Activated CD4-positive, CD25-positive, alpha-beta regulatory T cell treated with anti-CD3 and anti-CD28 coated beads, Interleukin-2, amount 50 U/mL, for 16 hours (primary cell): ENCODE data around the gene TMEM43.

Experiments
- DNase-seq: peaks from one replicate; pipeline ENCODE4 v3.0.0-alpha.2; 2020; ENCODE audit warnings: low read depth, low spot score

TMEM43 gene

DNA sequence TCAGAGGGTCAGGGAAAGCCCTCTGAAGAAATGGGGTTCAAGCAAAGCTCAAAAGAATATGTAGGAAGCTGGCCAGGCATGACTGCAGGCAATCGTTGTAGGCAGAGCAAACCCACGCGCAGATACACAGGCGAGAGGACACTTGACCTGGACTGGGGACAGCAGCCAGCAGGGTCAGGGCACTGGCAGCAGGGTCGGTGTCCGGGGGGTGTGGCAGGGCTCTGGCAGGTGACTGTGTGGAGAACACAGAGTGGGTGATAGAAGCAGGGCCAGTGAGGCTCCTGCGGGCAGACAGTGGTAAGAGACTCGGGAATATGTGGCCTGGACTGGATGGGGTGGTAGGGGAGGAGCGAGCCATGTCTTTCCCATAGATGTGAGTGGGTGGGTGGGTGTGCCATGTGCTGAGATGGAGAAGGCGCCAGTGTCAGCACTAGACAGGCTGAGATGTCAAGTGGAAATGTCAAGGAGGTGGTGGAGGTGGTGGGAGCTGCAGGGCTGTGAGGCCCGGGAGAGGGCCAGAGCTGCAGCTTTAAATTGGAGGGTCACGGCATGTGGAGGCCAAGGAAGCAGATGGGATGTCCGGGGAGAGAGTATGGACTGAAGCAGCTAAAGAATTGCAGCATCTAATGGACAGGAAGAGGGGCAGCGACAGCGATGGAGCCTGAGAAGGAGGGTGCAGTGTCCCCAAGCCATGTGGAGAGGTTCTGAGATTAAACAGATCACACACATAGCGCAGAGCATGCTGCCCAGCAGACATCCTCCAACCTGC lies 13.4 kb downstream of the TMEM43 start:
- no peak for DNase-seq

DNA sequence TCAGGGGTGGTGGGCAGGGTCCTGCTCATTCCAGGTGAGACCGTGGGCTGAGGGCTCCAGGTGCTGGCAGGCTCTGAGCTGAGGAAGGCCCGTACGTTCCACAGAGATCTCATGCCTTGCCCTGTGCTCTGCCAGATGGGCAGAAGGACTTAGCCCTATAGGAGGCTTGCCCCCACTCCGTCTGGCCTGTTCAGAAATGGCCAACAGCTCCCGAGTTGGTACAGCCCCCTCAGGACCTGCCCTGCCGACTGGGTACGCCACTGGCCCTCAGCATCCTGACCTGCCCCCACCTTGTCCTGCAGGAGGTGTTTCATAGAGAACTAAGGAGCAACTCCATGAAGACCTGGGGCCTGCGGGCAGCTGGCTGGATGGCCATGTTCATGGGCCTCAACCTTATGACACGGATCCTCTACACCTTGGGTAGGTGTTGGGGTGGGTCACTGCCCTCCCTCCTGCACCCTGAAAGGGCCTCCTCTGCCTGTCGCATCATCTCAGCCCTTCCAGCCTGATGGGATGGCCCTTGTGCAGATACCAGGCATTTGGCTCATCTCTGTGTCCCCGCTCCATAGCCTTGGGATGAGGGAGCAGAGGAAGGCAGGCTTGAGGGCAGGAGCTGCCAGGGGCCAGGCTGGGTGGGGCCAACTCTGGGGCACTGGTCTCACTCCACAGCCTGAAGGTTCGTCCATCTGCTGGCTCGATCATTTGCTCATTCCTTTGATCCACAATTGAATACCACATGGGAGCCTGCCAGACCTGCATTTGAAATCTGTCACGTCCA lies 14.2 kb downstream of the TMEM43 start:
- DNase-seq = no peak

DNA sequence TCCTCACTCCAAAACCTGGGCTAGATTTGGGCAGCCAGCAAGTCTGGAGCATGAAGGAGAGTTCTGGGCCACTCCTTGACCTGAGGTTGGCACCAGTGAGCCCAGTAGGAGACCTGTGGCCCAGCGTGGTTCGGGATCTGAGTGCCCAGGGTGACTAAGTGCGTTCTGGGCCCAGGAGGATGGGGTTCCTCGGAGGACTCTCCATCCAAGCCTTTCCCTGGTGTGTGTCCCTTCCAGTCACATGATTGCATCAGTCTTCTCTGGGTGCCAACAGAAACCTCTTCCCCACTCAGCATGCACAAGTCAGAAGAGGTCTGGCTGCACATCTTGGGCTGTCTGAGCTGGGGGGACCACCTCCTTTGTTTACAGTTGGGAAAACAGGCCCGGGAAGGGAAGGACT lies 14.9 kb downstream of the TMEM43 start:
- no peak for DNase-seq

DNA sequence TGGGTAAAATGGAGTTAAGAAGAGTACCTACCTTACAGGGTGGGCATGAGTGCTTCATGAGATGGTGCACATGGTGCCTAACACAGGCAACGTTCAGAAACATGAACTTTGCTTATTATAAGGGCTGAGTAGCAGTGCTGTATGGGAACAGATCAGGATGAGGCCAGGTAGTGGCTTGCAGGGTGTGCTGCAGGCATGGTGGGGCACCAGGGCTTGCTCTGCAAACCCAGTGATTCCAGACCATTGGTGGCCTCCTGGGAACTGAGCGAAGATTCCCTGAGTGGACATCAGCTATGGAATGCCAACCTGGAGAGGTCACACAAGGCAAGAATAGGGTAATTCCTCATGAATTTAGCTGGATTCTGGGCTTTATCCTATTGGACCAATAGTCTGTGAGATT lies 15.8 kb downstream of the TMEM43 start:
- no peak for DNase-seq

DNA sequence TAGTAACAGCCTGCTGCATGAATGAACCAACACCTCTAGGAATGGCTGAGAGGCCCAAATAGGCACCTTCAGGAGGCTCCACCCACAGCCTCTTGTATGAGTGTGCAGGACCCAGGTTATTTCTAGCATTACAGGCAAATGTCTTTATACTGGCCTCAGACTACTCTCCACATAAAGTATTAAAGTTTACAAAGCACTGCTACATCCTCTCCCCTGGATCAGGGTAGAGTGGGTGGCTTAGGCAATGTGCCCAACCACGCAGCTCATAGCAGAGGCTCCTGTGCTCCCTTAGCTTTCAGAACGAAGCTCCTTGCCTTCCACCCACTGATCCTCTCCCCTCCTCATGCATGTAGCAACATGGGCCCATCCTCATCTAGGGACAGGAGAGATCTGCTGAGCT lies 16.3 kb downstream of the TMEM43 start:
- DNase-seq = no peak

DNA sequence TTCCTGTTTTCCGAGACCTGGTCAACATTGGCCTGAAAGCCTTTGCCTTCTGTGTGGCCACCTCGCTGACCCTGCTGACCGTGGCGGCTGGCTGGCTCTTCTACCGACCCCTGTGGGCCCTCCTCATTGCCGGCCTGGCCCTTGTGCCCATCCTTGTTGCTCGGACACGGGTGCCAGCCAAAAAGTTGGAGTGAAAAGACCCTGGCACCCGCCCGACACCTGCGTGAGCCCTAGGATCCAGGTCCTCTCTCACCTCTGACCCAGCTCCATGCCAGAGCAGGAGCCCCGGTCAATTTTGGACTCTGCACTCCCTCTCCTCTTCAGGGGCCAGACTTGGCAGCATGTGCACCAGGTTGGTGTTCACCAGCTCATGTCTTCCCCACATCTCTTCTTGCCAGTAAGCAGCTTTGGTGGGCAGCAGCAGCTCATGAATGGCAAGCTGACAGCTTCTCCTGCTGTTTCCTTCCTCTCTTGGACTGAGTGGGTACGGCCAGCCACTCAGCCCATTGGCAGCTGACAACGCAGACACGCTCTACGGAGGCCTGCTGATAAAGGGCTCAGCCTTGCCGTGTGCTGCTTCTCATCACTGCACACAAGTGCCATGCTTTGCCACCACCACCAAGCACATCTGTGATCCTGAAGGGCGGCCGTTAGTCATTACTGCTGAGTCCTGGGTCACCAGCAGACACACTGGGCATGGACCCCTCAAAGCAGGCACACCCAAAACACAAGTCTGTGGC lies 16.9 kb downstream of the TMEM43 start:
- no peak for DNase-seq

DNA sequence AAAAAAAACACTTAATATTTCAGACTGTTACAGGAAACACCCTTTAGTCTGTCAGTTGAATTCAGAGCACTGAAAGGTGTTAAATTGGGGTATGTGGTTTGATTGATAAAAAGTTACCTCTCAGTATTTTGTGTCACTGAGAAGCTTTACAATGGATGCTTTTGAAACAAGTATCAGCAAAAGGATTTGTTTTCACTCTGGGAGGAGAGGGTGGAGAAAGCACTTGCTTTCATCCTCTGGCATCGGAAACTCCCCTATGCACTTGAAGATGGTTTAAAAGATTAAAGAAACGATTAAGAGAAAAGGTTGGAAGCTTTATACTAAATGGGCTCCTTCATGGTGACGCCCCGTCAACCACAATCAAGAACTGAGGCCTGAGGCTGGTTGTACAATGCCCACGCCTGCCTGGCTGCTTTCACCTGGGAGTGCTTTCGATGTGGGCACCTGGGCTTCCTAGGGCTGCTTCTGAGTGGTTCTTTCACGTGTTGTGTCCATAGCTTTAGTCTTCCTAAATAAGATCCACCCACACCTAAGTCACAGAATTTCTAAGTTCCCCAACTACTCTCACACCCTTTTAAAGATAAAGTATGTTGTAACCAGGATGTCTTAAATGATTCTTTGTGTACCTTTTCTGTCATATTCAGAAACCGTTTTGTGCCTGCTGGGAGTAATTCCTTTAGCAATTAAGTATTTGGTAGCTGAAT lies 17.9 kb downstream of the TMEM43 start:
- peak; percentile 17 for DNase-seq

DNA sequence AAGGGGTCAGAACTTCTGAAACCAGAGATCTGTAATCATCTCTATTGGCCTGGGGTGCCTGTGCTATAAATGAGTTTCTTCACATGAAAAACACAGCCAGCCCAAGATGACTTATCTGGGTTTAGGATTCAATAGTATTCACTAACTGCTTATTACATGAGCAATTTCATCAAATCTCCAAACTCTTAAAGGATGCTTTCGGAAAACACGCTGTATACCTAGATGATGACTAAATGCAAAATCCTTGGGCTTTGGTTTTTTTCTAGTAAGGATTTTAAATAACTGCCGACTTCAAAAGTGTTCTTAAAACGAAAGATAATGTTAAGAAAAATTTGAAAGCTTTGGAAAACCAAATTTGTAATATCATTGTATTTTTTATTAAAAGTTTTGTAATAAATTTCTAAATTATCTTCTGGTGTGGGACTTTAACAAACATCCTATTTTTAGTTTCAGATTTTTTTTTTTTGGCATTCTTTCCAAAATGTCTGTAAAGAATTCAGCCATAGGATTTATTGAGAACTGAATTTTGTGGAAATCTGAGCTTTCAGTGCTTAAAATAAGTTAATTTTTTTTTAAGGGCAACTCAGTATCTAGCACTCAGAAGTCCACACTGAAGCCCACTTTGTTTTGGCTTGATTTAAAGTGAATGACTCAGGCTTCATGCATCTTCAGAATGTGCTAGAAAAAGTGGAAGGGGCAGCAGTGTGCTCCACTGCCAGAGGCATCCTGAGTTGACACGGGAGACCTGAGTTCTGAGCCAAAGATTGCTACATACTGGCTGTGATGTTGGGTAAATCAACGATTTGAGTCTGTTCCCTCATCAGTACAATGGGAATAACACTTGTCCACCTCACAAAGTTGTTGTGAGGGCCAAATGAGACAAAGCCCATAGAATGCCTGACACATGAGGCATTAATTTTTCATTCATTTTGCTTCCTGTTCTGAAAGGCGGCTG lies 18.7 kb downstream of the TMEM43 start:
- no peak for DNase-seq

DNA sequence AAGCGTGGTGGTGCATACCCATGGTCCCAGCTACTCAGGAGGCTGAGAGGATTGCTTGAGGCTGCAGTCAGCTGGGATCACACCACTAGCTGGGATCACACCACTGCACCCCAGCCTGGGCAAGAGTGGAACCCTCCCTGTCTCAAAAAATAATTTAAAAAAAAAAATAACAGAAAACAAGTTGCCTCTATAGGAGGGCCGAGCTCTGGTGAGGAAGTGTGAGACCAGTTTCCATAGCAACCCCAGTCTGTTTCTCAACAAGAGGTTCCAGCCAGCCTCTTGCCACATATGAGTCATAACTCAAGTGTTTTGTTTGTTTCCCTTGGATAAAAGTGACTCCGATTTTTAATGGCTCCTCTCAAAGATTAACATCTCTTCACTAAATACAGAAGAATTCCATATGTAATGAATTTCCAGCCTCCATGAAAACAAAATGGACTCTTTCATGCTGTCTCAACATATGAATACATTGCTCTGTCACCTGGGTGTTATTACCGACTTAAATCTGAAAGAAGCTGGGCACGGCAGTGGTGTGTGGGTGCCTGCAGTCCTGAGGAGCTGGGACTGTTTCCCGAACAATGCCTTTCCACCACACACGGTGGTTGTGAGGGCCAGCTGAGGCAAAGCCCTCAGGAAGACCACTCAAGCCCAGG lies 19.7 kb downstream of the TMEM43 start:
- DNase-seq = peak; percentile 44

DNA sequence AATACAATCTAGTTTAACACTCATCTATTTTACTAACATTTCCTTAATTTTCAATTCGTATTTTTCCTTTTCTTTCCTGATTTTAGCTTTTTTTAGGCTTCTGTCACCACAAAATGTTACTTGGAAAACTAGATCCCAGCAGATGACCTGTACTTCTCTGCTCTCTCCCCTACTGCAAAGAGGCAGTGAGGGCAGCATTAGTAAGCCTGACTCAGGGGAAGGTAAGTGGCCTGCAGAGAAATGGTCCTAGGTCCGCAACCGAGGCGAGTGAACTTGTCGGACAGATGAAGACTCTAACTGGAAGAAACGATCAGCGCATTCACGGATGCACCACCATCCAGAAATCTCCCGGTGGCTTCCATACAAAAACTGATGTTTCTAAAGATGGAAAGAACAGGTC lies 20.4 kb downstream of the TMEM43 start:
- DNase-seq = no peak

DNA sequence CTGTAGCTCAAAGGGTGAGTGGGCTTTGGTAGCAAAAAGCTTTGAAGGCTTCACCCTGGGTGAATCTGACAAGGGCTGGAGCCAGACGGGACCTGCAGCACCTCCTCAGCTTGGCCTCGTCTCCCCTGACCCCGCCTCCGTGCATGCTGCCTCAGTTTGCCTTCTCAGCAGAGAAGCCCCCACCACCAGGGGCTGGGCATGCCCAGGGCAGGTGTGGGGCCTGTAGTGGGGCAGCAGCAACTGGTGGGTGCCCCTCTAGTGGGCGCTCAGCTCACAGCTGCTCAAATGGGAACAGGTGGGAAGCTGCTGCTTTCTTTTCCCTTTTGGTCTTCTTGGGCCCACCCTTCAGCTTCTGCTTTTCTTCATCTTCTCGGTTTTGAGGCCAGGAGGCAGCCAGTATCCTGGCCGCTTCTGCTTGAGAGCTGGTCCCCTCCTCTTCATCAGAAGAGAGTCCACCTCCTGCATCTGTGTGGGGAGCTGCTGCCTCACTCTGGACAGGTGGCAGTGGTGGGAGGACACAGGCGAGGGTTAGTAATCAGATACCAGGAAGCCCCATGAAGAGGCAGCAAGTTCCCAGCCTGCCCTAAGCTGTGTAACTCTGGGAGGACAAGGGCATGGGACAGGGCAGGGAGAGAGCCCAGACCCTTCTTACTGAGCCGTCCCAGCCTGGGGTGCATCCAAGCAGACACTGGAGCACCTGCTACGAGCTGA lies 21.0 kb downstream of the TMEM43 start:
- no peak for DNase-seq

DNA sequence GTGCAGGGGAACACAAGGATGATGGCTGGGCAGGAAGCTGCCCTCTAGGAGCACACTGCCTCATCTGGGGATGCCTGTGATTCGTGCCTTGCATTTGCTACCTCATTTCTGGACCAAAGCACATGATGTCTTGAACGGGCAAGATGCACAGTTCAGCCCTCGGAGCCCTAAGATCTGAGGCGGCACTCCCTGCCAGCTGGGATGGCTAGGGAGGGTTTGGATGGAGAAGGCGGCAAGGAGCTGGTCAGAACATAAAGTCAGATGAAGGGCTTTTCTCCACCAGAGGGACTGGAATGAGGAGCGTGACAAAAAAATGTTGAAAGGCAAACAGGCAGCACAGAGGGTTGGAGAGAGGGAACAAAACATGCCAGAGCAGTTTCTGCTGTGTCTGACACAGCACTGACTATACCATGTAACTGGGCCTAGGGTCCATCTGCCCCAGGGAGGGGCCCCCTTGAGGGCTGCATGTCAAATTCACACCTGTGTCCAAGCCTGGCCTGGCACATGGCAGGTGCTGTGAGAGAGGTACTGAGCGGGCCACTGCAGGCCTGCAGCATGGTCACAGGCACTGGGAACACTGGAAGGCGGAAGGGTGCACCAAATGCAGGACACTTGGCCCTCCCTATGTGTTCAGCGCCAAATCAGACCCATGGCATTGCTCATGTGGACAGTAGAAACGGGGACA lies 21.7 kb downstream of the TMEM43 start:
- no peak for DNase-seq

DNA sequence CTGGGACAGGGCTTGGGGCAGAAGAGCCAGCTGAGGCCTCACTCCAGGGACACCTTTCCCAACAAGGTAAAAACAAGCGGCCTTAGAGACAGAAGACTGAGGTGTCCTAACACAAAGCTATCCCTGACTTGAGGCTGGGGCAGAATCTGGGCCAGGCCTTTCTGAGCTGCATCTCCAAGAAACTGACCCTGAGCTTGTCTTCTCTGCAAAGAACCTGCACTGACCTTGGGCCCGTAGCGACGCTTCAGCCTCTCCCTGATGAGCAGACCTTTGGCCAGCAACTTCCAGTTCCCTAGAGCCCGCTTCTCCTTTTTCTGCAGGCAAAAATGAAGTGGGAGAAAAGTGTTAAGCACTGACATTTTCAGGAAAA lies 22.2 kb downstream of the TMEM43 start:
- no peak for DNase-seq

DNA sequence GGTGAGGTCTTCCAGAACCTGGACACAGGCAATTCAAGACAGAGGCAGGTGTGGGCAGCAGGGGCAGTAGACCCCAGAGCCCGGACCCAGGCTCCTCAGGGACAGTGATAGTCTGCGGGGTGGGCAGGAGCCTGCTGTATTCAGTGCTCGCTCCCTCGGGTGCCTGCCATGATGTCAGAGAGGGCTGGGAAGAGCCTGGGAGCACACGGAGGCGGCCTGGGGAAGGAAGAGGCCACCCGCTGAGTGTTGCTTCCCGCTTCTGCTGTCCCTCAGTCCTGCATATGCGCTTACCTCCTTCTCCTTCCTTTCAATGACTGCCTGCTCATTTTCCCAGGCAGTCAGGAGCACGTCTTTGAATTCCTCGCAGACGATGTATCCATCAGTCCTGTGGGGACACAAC lies 22.8 kb downstream of the TMEM43 start:
- DNase-seq = no peak

DNA sequence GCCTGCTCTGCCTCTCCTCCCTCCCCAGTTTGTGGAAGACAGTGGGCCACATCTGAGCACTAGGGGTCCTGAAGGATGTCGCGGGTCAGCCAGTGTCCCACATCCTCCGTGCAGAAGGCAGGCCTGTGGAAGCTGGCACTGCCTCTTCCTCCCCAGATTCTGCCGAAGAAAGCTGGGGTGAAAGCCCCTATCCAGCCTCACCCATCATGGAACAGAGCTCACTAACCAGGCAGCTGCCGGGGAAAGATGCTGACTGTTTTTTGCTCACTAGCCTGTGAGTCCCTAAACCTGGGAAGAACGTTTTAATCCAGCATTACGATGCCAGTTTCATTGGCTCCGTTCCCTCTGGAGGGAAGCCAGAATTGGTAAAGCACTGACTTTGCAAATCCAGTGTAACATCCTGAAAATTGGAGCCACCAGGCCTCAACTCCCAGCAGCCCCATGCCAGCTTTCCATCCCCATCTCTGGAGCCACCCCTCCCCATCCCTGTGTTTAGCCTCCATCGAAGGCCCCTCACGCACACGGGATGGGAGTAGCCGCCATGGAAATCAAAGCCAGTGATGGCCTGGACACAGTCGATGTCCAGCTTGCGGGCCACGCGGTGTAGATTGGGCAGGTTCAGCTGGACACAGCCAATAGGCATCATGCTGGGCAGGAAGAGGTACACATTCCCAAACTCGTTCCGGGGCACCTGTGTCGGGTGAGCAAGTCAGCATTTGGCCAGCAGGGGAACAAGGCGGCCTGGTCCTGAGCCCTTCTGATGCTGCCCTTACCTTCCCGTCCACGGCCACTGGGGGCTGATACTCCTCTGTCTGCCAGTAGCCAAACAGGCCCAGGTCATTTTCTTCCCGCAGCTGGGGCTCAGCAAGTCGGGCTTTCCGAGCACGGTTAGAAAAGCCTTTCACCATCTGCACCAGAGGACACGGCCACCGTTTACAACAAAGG lies 23.5 kb downstream of the TMEM43 start:
- DNase-seq = no peak

DNA sequence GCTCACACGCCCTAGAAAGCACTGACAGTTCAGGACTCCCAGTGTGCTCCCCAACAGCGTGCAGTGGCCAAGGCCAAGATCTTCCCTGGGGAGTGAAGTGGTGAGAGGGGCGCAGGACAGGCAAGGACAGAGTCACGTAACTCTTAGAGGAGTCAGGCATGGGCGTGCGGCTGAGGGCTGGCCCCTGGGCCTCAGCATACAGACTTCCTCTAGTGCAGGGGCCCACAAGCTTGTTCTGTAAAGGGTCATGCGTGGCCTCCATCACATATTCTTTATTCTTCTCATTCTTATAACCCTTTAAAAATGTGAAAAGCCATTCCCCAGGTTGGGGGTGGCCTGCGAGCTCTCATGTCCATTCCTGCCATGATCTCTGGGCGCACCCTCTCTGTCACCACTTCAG lies 25.2 kb downstream of the TMEM43 start:
- no peak for DNase-seq

DNA sequence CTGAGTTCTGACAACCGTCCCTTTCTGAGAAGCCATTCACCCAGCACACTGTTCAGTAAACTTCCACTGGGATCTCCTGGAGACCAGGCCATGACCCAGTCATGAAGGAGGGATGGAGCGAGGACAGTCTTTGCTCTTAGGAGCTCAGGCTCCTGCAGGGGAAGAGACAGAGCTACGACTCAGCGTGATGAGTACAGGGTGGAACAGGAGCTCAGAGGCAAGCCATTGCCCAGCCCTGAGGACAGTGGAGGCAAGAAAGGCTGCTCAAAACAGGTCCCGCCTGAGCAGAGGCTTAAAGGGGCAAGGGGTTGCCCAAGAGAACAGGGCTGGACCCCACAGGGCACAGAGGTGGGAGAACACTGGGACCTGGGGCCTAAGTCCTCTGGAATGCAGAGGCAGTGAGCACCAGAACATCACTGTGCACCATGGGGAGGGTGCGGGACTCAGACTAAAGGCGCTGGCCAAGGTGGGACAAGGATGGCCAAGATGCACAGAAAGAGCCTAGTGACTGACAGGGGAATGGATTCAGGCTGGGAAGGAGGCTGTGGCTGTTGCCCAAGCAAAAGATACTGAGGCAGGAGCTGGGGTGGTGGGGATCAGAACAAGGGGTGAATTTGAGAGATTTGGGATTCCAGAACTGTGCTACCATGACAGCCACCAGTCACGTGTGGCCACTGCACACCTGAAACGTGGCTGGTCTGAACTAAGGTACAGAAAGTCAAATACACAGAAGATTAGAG lies 25.8 kb downstream of the TMEM43 start:
- DNase-seq = no peak
